ENCODE data around the gene OR2AK2.
"Not testable (repeated sequence)": the region's sequence is repeated elsewhere in the genome, so short reads cannot be mapped to it uniquely, and the experiment has no call there.

The OR2AK2 gene

GRCh38 chr1:247964933-247965332 is at the start of gene OR2AK2:
Gene OR2AK2 (plus strand): TSS chr1:247965233. CDS start chr1:247965377, 144 bp downstream.
- in situ Hi-C loops (cut with MboI; ENCODE audit: low sequenced_read_pairs), result no loop called here
- H3K9me3 ChIP-seq, result no peaks in the 10 kb centered on the region
- DNase-seq (ENCODE audit: low spot score in 2 of 2), result no peak

GRCh38 chr1:247919952-247920351 is 45.1 kb upstream of the OR2AK2 start, which contains the start of gene OR2T8:
Gene OR2T8 (plus strand): TSS chr1:247920252. CDS start chr1:247921018, 766 bp downstream.
- Histone ChIP-seq H3K9me3 (no peaks in the 10 kb centered on the region), H3K4me3 (no peak within 1 kb of the TSS), H3K27me3 (ENCODE audit: low read depth) (no peaks in the 10 kb centered on the region), H3K4me1 (no peaks in the 10 kb centered on the region), H3K36me3 (replicated peaks) (no peaks in the 10 kb centered on the region)
- no peak for DNase-seq (ENCODE audit: low spot score in 2 of 2)
- in situ Hi-C loops (cut with MboI; ENCODE audit: low sequenced_read_pairs), result no loop called here

More at GRCh38 chr1:247964933-247965332, at the start of gene OR2AK2:
- Histone ChIP-seq H3K4me1 (no peaks in the 10 kb centered on the region), H3K27me3 (ENCODE audit: low read depth) (no peaks in the 10 kb centered on the region), H3K4me3 (no peak within 1 kb of the TSS), H3K36me3 (replicated peaks) (no peaks in the 10 kb centered on the region)

- H3K9me3 ChIP-seq, result no peaks in the 10 kb centered on the region
- no peaks in the 10 kb centered on the region for H3K36me3 ChIP-seq (replicated peaks)
- DNase-seq (ENCODE audit: low spot score in 2 of 2), result no peak
- in situ Hi-C loops (cut with MboI; ENCODE audit: low sequenced_read_pairs), result no loop called here
- H3K4me3 ChIP-seq, result no peak overlapping the region
- no peaks in the 10 kb centered on the region for H3K27me3 ChIP-seq (ENCODE audit: low read depth)
- H3K4me1 ChIP-seq, result no peaks in the 10 kb centered on the region
Measured at GRCh38 chr1:247923941-247924340, 41.1 kb upstream of the OR2AK2 start.

GRCh38 chr1:247924868-247925267 is 40.2 kb upstream of the OR2AK2 start, which contains the start of gene OR2AJ1:
Gene OR2AJ1 (plus strand): TSS chr1:247924889. CDS start chr1:247933769, 8,880 bp downstream.
- Histone ChIP-seq H3K4me3 (no peak within 1 kb of the TSS), H3K27me3 (ENCODE audit: low read depth) (no peaks in the 10 kb centered on the region), H3K4me1 (no peaks in the 10 kb centered on the region), H3K9me3 (no peaks in the 10 kb centered on the region), H3K36me3 (replicated peaks) (no peaks in the 10 kb centered on the region)
- in situ Hi-C loops (cut with MboI; ENCODE audit: low sequenced_read_pairs), result no loop called here
- no peak for DNase-seq (ENCODE audit: low spot score in 2 of 2)

GRCh38 chr1:247933989-247934388 is 31.0 kb upstream of the OR2AK2 start:
- no peaks in the 10 kb centered on the region for H3K27me3 ChIP-seq (ENCODE audit: low read depth)
- H3K4me1 ChIP-seq, result no peaks in the 10 kb centered on the region
- no peaks in the 10 kb centered on the region for H3K9me3 ChIP-seq
- no peak for DNase-seq (ENCODE audit: low spot score in 2 of 2)
- H3K36me3 ChIP-seq (replicated peaks), result no peaks in the 10 kb centered on the region
- no peak overlapping the region for H3K4me3 ChIP-seq
- in situ Hi-C loops (cut with MboI; ENCODE audit: low sequenced_read_pairs), result no loop called here

- Histone ChIP-seq H3K4me3 (no peak overlapping the region), H3K27me3 (ENCODE audit: low read depth) (no peaks in the 10 kb centered on the region), H3K36me3 (replicated peaks) (no peaks in the 10 kb centered on the region), H3K4me1 (no peaks in the 10 kb centered on the region), H3K9me3 (no peaks in the 10 kb centered on the region)
- no peak for DNase-seq (ENCODE audit: low spot score in 2 of 2)
- in situ Hi-C loops (cut with MboI; ENCODE audit: low sequenced_read_pairs), result no loop called here
Measured at GRCh38 chr1:247935781-247936180, 29.3 kb upstream of the OR2AK2 start.

- in situ Hi-C loops (cut with MboI; ENCODE audit: low sequenced_read_pairs), result no loop called here
Measured at GRCh38 chr1:247936415-247936814, 28.6 kb upstream of the OR2AK2 start.

GRCh38 chr1:247936965-247937734 is 27.9 kb upstream of the OR2AK2 start:
- peak overlapping the region; percentile 40 for H3K4me3 ChIP-seq
- H3K27me3 ChIP-seq (ENCODE audit: low read depth); in situ Hi-C loops (cut with MboI; ENCODE audit: low sequenced_read_pairs); H3K36me3 ChIP-seq (replicated peaks); H3K4me1 ChIP-seq; H3K9me3 ChIP-seq: not testable (repeated sequence)
- DNase-seq (ENCODE audit: low spot score in 2 of 2), result peak; percentile 84 to 98

More at GRCh38 chr1:247936415-247936814, 28.6 kb upstream of the OR2AK2 start:
- DNase-seq (ENCODE audit: low spot score in 2 of 2), result no peak
- Histone ChIP-seq H3K27me3 (ENCODE audit: low read depth) (no peaks in the 10 kb centered on the region), H3K36me3 (replicated peaks) (no peaks in the 10 kb centered on the region), H3K4me3 (no peak overlapping the region), H3K4me1 (no peaks in the 10 kb centered on the region), H3K9me3 (no peaks in the 10 kb centered on the region)

GRCh38 chr1:247942624-247943023 is 22.4 kb upstream of the OR2AK2 start:
- in situ Hi-C loops (cut with MboI; ENCODE audit: low sequenced_read_pairs), result no loop called here

GRCh38 chr1:247948558-247948957 is 16.5 kb upstream of the OR2AK2 start, which contains the start of gene OR2L8:
Gene OR2L8 (plus strand): TSS chr1:247948858. CDS start chr1:247948858, 0 bp downstream.
- in situ Hi-C loops (cut with MboI; ENCODE audit: low sequenced_read_pairs), result no loop called here
- H3K9me3 ChIP-seq, result no peaks in the 10 kb centered on the region
- no peaks in the 10 kb centered on the region for H3K27me3 ChIP-seq (ENCODE audit: low read depth)

More at GRCh38 chr1:247942624-247943023, 22.4 kb upstream of the OR2AK2 start:
- DNase-seq (ENCODE audit: low spot score in 2 of 2), result no peak
- Histone ChIP-seq H3K36me3 (replicated peaks) (no peaks in the 10 kb centered on the region), H3K4me1 (no peaks in the 10 kb centered on the region), H3K27me3 (ENCODE audit: low read depth) (no peaks in the 10 kb centered on the region), H3K9me3 (no peaks in the 10 kb centered on the region), H3K4me3 (no peak overlapping the region)

GRCh38 chr1:247953408-247953807 is 11.6 kb upstream of the OR2AK2 start:
- Histone ChIP-seq H3K9me3 (no peaks in the 10 kb centered on the region), H3K36me3 (replicated peaks) (no peaks in the 10 kb centered on the region), H3K4me1 (no peaks in the 10 kb centered on the region), H3K27me3 (ENCODE audit: low read depth) (no peaks in the 10 kb centered on the region), H3K4me3 (no peak overlapping the region)
- in situ Hi-C loops (cut with MboI; ENCODE audit: low sequenced_read_pairs), result no loop called here
- DNase-seq (ENCODE audit: low spot score in 2 of 2), result no peak

More at GRCh38 chr1:247948558-247948957, 16.5 kb upstream of the OR2AK2 start, which contains the start of gene OR2L8:
- H3K4me1 ChIP-seq, result no peaks in the 10 kb centered on the region
- DNase-seq (ENCODE audit: low spot score in 2 of 2), result no peak
- H3K4me3 ChIP-seq, result no peak within 1 kb of the TSS
- no peaks in the 10 kb centered on the region for H3K36me3 ChIP-seq (replicated peaks)

- DNase-seq (ENCODE audit: low spot score in 2 of 2), result no peak
- no peaks in the 10 kb centered on the region for H3K27me3 ChIP-seq (ENCODE audit: low read depth)
- no peak overlapping the region for H3K4me3 ChIP-seq
- no peaks in the 10 kb centered on the region for H3K4me1 ChIP-seq
- H3K36me3 ChIP-seq (replicated peaks), result no peaks in the 10 kb centered on the region
- in situ Hi-C loops (cut with MboI; ENCODE audit: low sequenced_read_pairs), result no loop called here
- H3K9me3 ChIP-seq, result no peaks in the 10 kb centered on the region
Measured at GRCh38 chr1:247961791-247962190, 3.2 kb upstream of the OR2AK2 start.

GRCh38 chr1:247962911-247963588 is 2.0 kb upstream of the OR2AK2 start:
- no peaks in the 10 kb centered on the region for H3K9me3 ChIP-seq
- H3K36me3 ChIP-seq (replicated peaks), result no peaks in the 10 kb centered on the region
- DNase-seq (ENCODE audit: low spot score in 2 of 2), result no peak
- no peaks in the 10 kb centered on the region for H3K4me1 ChIP-seq
- no peaks in the 10 kb centered on the region for H3K27me3 ChIP-seq (ENCODE audit: low read depth)
- H3K4me3 ChIP-seq, result no peak overlapping the region
- in situ Hi-C loops (cut with MboI; ENCODE audit: low sequenced_read_pairs), result no loop called here

Measured in HAP-1 (cell line).